HG03097 (cell line): Measurements from ENCODE around the gene MUC21.
"Not testable (repeated sequence)": the region's sequence is repeated elsewhere in the genome, so short reads cannot be mapped to it uniquely, and the experiment has no call there.

Experiments used
- ATAC-seq: cut with Tn5 transposase; IDR thresholded peaks from one replicate; pipeline ENCODE4 v1.9.1; 2021; ENCODE audit not compliant: unreplicated experiment, low FRiP score

The MUC21 gene

DNA sequence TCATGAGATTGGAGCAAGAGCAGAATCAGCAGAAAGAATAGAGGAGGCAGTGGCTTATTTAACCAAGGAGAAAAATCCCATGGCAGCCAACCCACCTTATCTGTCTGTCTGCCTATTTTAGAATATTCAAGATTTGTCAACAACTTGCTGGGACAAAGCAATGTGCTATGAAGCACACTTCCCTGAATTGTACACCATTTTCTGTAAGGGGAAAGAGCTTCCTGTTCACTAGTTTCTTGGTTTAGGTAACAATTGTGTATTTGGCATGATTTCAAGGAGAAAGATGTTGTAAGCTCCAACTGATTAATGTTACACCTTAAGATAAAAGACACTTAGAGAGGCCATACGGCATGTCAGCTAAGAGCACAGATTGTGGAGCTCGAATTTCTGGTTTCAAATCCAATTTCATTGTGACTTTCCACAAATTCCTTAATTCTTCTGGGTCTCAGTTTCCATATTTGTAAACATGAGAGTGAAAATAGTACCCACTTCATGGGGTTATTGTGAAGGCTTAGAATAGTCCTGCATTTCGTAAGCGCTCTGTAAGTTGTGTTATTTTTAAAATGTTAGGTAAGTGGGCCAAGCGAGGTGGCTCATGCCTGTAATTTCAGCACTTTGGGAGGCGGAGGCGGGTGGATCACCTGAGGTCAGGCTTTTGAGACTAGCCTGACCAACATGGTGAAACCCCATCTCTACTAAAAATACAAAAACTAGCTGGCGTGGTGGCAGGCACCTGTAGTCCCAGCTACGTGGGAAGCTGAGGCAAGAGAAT, 21.9 kb downstream of the MUC21 start:
- no peak for ATAC-seq

DNA sequence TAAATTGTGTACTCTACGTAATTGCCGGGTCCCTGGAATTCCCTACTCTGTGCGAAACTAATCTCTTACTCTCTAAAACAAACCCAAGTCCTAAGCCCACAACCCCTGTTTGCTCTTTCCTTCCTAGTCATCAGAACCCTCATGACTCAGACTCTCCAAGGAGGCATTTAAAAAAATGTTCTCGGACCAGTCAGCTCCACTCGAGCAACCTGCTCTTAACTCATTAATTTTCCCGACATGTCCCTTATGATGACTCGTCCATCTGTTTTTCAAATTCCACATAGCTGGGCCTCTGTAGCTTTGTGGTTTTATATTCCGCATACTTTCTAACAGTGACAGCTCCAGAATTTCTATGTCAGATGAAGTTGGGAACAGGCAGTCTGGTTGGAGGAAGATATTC, 24.2 kb downstream of the MUC21 start:
- ATAC-seq, result no peak

- no peak for ATAC-seq
These were observed 24.6 kb downstream of the MUC21 start for GRCh38 chr6:31008165-31008564.

DNA sequence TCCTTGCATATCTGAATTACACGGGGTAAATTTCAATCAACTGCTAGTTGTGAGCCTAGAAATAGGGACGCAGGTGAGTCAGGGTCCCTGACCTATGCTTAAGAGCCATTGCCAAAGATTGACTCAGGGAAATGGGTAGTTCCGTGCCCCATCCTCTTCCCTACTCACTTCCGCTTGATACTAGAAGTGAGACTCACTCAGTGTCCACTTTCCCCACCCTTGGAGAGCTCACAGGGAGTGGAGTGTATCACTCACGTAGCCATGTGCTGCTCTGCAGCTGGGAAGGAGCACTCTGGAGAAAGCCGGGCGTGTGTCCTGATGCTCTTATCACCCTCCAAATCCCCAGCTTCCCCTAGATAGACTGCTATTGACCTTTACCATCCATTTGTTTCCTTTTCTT, 26.2 kb downstream of the MUC21 start:
- ATAC-seq, result no peak

DNA sequence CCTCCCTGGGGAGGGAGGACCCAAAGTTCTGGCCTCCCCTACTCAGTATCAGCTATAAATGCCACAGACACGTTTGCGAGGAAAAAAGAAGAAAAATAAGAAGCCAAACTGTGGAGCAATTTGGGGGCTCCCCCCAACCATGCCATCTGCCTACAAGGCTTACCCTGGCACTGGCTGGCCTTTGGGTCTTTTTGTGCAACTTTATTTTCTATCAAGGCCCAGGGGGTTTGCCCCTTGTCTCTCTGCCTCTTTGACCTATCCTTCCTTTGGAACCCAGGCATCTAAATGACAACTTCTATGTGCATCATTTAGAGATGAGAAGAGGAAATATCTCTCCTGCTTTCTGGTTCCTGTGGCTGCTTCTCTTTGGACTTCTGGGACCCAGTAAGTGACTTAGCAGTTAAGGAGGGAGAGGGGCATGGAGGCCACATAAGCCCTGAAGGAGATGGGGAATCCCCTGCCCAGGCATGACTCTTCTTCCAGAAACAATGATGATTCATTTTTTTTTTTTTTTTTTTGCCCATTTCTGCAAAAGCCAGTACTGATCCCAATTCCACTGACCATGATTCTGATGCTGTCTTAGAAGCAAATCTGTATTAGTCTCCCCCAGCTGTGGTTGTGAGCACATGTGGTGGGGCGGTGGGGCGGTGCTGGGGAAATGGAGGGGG, 27.0 kb downstream of the MUC21 start, which contains the start of gene MUC22:
MUC22 (plus strand) TSS at position 82 of the 668 bp plus-strand sequence; CDS start at position 315, 233 bp downstream.
- no peak for ATAC-seq

GRCh38 chr6:31011153-31011552, 27.6 kb downstream of the MUC21 start:
- no peak for ATAC-seq

DNA sequence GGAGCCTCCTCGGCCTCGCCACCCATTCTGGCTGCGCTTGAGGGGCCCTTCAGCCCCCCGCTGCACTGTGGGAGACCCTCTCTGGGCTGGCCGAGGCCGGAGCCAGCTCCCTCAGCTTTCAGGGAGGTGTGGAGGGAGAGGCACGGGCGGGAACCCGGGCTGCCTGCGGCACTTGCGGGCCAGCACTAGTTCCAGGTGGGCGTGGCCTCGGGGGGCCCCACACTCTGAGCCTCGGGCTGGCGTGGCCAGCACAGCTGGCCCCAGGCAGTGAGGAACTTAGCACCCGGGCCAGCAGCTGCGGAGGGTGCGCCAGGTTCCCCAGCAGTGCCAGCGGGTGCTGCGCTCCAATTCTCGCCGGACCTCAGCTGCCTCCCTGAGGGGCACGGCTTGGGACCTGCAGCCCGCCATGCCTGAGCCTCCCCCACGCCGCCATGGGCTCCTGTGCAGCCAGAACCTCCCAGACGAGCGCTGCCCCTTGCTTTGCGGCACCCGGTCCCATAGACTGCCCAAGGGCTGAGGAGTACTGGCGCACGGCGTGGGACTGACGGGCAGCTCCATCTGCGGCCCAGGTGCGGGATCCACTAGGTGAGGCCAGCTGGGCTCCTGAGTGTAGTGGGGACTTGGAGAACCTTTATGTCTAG, 33.3 kb downstream of the MUC21 start:
- ATAC-seq, result no peak

GRCh38 chr6:31017436-31017835, 33.9 kb downstream of the MUC21 start:
- not testable (repeated sequence) for ATAC-seq

DNA sequence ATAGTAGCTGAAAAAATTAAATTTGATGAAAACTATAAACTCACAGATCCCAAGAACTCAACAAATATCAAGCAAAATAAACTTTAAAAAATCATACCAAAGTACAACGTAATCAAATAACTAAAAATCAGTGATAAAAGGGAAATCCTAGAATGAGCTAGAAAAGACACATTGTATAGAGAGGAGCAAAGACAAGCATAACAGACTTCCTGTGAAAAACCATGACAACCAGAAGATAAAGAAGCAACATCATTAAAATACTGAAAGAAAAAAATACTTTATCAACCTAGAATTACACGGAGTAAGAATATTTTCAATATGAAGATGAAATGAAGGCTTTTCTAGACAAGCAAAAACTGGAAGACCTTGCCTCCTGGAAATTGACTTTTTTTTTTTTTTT, 36.5 kb downstream of the MUC21 start:
- ATAC-seq, result no peak

DNA sequence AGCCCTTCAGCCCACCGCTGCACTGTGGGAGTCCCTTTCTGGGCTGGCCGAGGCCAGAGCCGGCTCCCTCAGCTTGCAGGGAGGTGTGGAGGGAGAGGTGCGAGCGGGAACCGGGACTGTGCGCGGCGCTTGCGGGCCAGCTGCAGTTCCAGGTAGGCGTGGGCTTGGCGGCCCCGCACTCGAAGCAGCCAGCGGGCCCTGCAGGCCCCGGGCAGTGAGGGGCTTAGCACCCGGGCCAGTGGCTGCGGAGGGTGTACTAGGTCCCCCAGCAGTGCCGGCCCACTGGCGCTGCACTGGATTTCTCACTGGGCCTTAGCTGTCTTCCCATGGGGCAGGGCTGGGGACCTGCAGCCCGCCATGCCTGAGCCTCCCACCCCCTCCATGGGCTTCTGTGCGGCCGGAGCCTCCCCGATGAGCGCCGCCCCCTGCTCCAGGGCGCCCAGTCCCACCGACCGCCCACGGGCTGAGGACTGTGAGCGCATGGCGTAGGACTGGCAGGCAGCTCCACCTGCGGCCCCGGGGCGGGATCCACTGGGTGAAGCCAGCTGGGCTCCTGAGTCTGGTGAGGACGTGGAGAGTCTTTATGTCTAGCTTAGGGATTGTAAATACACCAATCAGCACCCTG, 37.2 kb downstream of the MUC21 start:
- not testable (repeated sequence) for ATAC-seq

GRCh38 chr6:31021705-31022531, 38.4 kb downstream of the MUC21 start:
- not testable (repeated sequence) for ATAC-seq

DNA sequence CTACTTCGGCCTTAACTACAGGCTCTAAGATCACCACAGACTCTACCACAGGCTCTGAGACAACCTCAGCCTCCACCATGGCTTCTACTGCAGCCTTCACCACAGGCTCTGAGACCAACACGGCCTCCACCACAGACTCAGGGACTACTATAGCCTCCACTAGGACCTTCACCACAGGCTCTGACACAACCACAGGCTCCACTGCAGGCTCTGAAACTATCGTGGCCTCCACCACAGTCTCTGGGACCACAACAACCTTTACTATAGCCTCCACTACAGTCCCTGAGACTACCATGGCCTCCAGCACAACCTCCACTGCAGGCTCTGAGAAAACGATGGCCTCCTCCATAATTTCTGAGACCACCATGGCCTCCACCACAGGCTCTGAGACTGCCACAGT, 42.1 kb downstream of the MUC21 start:
- no peak for ATAC-seq

DNA sequence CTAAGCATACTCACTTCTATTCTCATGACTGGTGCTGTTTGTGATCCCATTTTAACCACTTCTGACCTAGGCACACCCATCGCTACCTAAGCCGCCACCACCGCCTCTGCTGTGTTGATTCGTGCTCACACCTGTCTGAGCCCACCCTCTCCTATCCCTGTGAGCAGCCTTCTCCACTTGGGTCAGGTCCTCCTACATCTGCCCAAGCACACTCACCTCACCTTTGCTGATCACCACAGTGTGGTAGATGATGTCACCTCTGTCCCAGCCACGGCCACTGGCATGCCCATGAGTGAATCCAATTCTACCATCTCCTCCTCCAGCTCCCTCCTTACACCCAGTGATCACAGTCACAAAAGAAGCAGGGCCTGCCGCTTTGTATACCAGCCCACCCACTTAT, 47.6 kb downstream of the MUC21 start:
- ATAC-seq, result no peak

DNA sequence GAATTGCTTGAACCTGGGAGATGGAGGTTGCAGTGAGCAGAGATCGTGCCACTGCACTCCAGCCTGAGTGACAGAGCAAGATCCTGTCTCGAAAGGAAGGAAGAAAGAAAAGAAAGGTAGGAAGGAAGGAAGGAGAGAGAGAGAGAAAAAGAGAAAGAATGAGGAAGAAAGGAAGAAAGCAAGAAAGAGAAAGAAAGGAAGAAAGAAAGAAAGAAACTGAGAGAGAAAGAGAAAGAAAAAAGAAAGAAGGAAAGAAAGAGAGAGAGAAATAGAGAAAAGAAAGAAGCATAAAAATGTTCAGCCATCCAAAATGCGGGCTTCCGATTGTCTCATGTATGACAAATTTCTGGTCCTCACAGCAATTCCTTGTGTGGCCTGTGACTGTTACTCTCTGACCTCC, 49.6 kb downstream of the MUC21 start:
- no peak for ATAC-seq

GRCh38 chr6:31035862-31036497, 52.5 kb downstream of the MUC21 start:
- ATAC-seq, result no peak

- ATAC-seq, result no peak
These were observed 53.7 kb downstream of the MUC21 start for GRCh38 chr6:31037169-31037568.

GRCh38 chr6:31037682-31038081, 54.2 kb downstream of the MUC21 start:
- ATAC-seq, result no peak

- no peak for ATAC-seq
These were observed 55.0 kb downstream of the MUC21 start for GRCh38 chr6:31038559-31038958.
